Measurements from ENCODE around the gene POR. TPM values are rescaled to one million over a fixed set of nuclear protein-coding genes. Genes with fewer than 3 reads are reported as not detected.

The POR gene
- total RNA-seq (10 to 100 TPM; 40.3 to 66.5 TPM), polyA plus RNA-seq (ENCODE audit: insufficient read length in 2 of 2) (10 to 100 TPM; 77.8 to 86.7 TPM)
- long read RNA-seq, donor 1, transcript POR-218 (16 exons, 2,522 nt): major isoform, 10 of 31 reads
- long read RNA-seq, donor 1, partial matches to known transcripts: 20 of 31 reads
- long read RNA-seq, donor 1, other reads (novel, unspliced or antisense): 0 of 31 reads
- long read RNA-seq, donor 2, partial matches to known transcripts: 0 of 5 reads
- long read RNA-seq, donor 2, other reads (novel, unspliced or antisense): 0 of 5 reads
- long read RNA-seq, donor 3, partial matches to known transcripts: 0 of 2 reads
- long read RNA-seq, donor 3, other reads (novel, unspliced or antisense): 0 of 2 reads
- long read RNA-seq, donor 4, partial matches to known transcripts: 62 of 88 reads
- long read RNA-seq, donor 4, other reads (novel, unspliced or antisense): 22 of 88 reads

- peak within 1 kb of the TSS; percentile 88 for H3K27ac ChIP-seq (ENCODE audit: low read depth, low read length)
- no peaks in the 10 kb centered on the region for H3K27me3 ChIP-seq (ENCODE audit: control insufficient read depth, insufficient read depth, low read length)
- H3K9me3 ChIP-seq (ENCODE audit: control insufficient read depth, insufficient read depth, low read length): no peaks in the 10 kb centered on the region
- peak within 1 kb of the TSS; percentile 97 for H3K4me3 ChIP-seq (ENCODE audit: low read depth, low read length)
- peaks cover 3% of the 10 kb centered on the region for H3K36me3 ChIP-seq (ENCODE audit: control insufficient read depth, insufficient read depth, low read length)
- H3K4me1 ChIP-seq (ENCODE audit: control insufficient read depth, insufficient read depth, low read length): peaks cover 17% of the 10 kb centered on the region
- DNase-seq (ENCODE audit: low read depth in 4 of 6, low spot score in 6 of 6): peak; percentile 88 to 98 (median 93)
- WGBS (ENCODE audit: insufficient coverage): under 1% methylated on average over 82 of the region's 82 CpGs
Observed at GRCh38 chr7:75914655-75915415, at the start of gene POR. TSS of gene POR (plus strand) at chr7:75915155. CDS start at chr7:75954002, 38,847 bp downstream.

DNA sequence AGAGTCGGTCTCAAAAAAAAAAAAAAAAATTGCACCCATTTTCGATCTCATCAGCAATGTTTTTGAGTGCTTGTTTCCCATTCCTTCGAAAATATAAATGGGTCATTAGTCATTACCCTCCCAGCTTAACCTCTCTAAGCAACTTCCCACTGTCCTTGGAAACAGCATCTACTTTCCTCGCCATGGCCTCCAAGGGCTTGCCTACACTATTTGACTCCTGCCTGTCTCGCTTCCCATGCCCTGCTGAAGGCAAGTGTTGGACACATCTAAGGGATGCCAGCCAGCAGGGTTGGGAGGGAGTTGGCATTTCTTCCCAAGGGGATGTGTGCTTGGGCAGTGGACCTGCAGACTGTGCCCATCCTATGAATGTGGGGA, 48.9 kb upstream of the POR start:
- Histone ChIP-seq H3K4me1 (ENCODE audit: control insufficient read depth, insufficient read depth, low read length) (peaks cover 9% of the 10 kb centered on the region), H3K4me3 (ENCODE audit: low read depth, low read length) (no peak overlapping the region), H3K27ac (ENCODE audit: low read depth, low read length) (no peak overlapping the region), H3K27me3 (ENCODE audit: control insufficient read depth, insufficient read depth, low read length) (no peaks in the 10 kb centered on the region), H3K9me3 (ENCODE audit: control insufficient read depth, insufficient read depth, low read length) (no peaks in the 10 kb centered on the region), H3K36me3 (ENCODE audit: control insufficient read depth, insufficient read depth, low read length) (no peaks in the 10 kb centered on the region)
- WGBS (ENCODE audit: insufficient coverage): 60% methylated on average over 3 of the region's 5 CpGs
- peak in 1 of 6 donors; percentile 58 for DNase-seq (ENCODE audit: low read depth in 4 of 6, low spot score in 6 of 6)

DNA sequence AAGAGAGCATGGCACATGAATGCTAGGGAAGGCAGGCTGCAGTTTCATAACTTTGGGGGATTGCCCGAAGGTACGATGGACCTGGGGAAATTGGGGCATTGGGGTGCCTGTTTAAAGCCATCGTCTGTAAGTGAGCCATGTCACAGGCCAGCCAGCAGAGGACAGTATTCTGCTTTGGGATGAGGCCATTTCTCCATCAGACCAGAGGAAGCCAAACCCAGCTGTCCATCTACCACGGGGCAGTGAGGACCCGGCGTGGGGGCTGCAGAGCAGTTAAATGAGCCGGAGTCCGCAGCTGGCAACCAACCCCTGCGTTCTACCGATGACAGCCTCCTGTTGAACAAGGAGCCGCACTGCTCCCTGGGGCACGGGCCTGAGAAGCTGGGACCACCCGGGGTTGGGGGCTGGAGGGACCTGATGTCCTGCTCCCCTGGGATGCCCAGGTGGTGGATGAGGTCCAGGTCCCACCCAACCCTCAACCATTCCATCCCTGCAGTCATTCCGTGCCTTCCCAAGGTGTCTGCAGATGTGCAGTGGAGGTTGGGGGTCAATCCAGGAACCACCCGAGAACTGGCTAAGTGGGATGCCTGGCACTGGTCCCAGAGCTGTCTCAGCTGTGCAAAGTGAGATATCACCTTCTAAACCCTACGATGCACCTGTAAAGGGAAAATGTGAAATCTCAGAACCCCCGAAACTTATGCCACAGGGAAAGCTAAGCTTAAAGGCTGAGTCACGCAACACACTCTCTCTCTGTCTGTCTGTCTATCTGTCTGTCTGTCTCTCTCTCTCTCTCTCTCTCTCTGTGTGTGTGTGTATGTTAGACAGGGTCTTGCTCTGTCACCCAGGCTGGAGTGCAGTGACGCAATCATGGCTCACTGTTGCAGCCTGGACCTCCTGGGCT, 48.2 kb upstream of the POR start:
- Histone ChIP-seq H3K9me3 (ENCODE audit: control insufficient read depth, insufficient read depth, low read length) (no peaks in the 10 kb centered on the region), H3K27me3 (ENCODE audit: control insufficient read depth, insufficient read depth, low read length) (no peaks in the 10 kb centered on the region), H3K36me3 (ENCODE audit: control insufficient read depth, insufficient read depth, low read length) (no peaks in the 10 kb centered on the region), H3K4me3 (ENCODE audit: low read depth, low read length) (no peak overlapping the region), H3K4me1 (ENCODE audit: control insufficient read depth, insufficient read depth, low read length) (peaks cover 9% of the 10 kb centered on the region), H3K27ac (ENCODE audit: low read depth, low read length) (no peak overlapping the region)
- WGBS (ENCODE audit: insufficient coverage): 22% methylated on average over 15 of the region's 19 CpGs
- peak in 3 of 6 donors; percentile 19 to 74 (median 74) for DNase-seq (ENCODE audit: low read depth in 4 of 6, low spot score in 6 of 6)

DNA sequence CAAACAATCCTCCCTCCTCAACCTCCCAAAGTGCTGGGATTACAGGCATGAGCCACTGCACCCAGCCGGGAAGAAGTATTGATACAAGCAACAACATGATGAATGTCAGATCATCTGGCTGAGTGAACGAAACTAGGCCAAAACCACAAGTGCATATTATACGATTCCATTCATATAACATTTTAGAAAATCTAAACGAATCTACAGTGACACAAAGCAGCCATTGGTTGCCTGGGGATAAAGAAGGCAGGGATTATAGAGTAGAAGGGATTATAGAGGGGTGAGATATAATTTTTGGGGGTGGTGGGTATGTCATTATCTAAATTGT, 47.6 kb upstream of the POR start:
- no peaks in the 10 kb centered on the region for H3K9me3 ChIP-seq (ENCODE audit: control insufficient read depth, insufficient read depth, low read length)
- peaks cover 9% of the 10 kb centered on the region for H3K4me1 ChIP-seq (ENCODE audit: control insufficient read depth, insufficient read depth, low read length)
- no peak for DNase-seq (ENCODE audit: low read depth in 4 of 6, low spot score in 6 of 6)
- WGBS (ENCODE audit: insufficient coverage): no CpG with 5 or more reads among the region's 4 CpGs
- no peaks in the 10 kb centered on the region for H3K36me3 ChIP-seq (ENCODE audit: control insufficient read depth, insufficient read depth, low read length)
- no peak overlapping the region for H3K27ac ChIP-seq (ENCODE audit: low read depth, low read length)
- H3K4me3 ChIP-seq (ENCODE audit: low read depth, low read length): no peak overlapping the region
- H3K27me3 ChIP-seq (ENCODE audit: control insufficient read depth, insufficient read depth, low read length): no peaks in the 10 kb centered on the region

- no peak overlapping the region for H3K27ac ChIP-seq (ENCODE audit: low read depth, low read length)
- DNase-seq (ENCODE audit: low read depth in 4 of 6, low spot score in 6 of 6): no peak
- no peaks in the 10 kb centered on the region for H3K9me3 ChIP-seq (ENCODE audit: control insufficient read depth, insufficient read depth, low read length)
- H3K27me3 ChIP-seq (ENCODE audit: control insufficient read depth, insufficient read depth, low read length): no peaks in the 10 kb centered on the region
- H3K4me1 ChIP-seq (ENCODE audit: control insufficient read depth, insufficient read depth, low read length): peaks cover 9% of the 10 kb centered on the region
- WGBS (ENCODE audit: insufficient coverage): no CpG with 5 or more reads among the region's 2 CpGs
- no peaks in the 10 kb centered on the region for H3K36me3 ChIP-seq (ENCODE audit: control insufficient read depth, insufficient read depth, low read length)
- no peak overlapping the region for H3K4me3 ChIP-seq (ENCODE audit: low read depth, low read length)
Observed at GRCh38 chr7:75868153-75868552, 46.8 kb upstream of the POR start.

DNA sequence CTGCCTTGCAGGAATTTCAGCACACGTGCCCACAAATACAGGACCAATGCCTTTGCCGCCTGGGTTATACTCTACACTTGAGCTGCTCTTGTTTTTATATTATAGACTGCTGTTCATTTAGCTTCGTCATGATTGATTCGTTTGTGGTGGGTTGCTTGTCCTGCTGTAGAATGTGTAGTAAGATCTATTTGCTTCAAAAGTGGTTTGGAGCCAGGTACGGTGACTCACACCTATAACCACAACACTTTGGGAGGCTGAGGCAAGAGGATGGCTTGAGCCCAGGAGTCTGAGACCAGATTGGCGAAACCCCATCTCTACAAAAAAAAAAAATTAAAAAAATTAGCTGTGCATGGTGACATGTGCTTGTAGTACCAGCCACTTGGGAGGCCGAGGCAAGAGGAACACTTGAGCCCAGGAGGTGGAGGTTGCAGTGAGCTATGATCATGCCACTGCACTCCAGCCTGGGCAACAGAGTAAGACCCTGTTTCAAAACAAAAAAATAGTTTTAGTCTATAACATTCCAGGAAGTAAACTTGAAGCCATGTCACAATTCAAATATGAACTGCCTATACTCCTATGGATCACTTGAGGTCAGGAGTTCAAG, 45.1 kb upstream of the POR start:
- Histone ChIP-seq H3K9me3 (ENCODE audit: control insufficient read depth, insufficient read depth, low read length) (no peaks in the 10 kb centered on the region), H3K4me3 (ENCODE audit: low read depth, low read length) (no peak overlapping the region), H3K27me3 (ENCODE audit: control insufficient read depth, insufficient read depth, low read length) (no peaks in the 10 kb centered on the region), H3K36me3 (ENCODE audit: control insufficient read depth, insufficient read depth, low read length) (no peaks in the 10 kb centered on the region), H3K27ac (ENCODE audit: low read depth, low read length) (no peak overlapping the region), H3K4me1 (ENCODE audit: control insufficient read depth, insufficient read depth, low read length) (peaks cover 9% of the 10 kb centered on the region)
- no peak for DNase-seq (ENCODE audit: low read depth in 4 of 6, low spot score in 6 of 6)
- 92% methylated on average over 2 of the region's 7 CpGs for WGBS (ENCODE audit: insufficient coverage)

DNA sequence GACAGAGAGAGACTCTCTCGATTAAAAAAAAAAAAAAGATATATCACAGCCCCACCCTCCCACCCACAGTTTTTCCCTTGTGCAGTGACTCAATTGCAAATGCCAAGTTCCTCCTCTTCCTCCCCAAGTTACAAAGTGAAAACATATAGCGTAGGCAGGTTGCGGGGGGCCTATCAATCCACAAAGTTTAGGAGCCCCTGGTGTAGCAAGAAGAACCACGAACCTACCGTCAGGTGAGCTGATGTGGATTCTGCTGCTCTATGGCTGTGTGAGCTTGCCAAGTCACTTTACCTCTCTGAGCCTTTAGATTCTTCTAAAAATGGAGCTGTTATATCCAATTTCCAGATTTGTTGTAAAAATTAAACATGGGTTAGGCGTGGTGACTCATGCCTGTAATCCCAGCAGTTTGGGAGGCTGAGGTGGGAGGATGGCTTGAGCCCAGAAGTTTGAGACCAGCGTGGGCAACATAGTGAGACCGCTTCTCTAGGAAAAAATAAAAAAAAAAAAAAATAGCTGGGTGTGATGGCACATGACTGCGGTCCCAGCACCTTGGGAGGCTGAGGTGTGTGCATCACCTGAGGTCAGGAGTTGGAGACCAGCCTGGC, 44.3 kb upstream of the POR start:
- H3K4me3 ChIP-seq (ENCODE audit: low read depth, low read length): no peak overlapping the region
- H3K27me3 ChIP-seq (ENCODE audit: control insufficient read depth, insufficient read depth, low read length): no peaks in the 10 kb centered on the region
- 100% methylated on average over 6 of the region's 9 CpGs for WGBS (ENCODE audit: insufficient coverage)
- H3K4me1 ChIP-seq (ENCODE audit: control insufficient read depth, insufficient read depth, low read length): peaks cover 9% of the 10 kb centered on the region
- H3K9me3 ChIP-seq (ENCODE audit: control insufficient read depth, insufficient read depth, low read length): no peaks in the 10 kb centered on the region
- no peak for DNase-seq (ENCODE audit: low read depth in 4 of 6, low spot score in 6 of 6)
- H3K36me3 ChIP-seq (ENCODE audit: control insufficient read depth, insufficient read depth, low read length): no peaks in the 10 kb centered on the region
- no peak overlapping the region for H3K27ac ChIP-seq (ENCODE audit: low read depth, low read length)

DNA sequence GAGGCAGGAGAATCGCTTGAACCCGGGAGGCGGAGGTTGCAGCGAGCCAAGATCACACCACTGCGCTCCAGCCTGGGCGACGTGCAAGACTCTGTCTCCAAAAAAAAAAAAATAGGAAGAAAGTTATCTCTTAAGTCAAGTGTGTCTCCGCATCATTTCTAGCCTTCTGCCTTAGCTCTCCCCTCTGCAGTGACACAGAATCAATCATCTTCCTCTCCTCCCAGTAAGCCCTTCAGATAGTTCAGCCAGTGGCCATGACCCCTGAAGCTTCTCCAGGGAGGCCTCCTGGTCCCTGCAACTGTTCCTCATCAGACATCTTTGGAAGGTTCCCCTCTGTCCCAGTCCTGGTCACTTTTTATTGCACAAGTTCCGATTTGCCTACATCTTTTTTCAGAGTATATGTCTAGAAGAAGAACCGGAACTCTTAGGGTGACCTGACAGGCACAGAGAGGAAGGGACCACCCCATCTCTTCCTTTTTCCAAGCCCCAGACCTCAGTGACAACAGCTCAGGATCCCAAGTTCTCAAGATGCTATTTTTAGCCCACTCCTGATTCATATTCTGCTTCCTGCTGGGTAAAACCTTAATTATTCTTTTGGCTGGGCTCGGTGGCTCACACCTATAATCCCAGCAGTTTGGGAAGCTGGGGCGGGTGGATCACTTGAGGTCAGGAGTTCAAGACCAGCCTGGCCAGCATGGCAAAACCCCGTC, 42.7 kb upstream of the POR start:
- DNase-seq (ENCODE audit: low read depth in 4 of 6, low spot score in 6 of 6): no peak
- 71% methylated on average over 6 of the region's 13 CpGs for WGBS (ENCODE audit: insufficient coverage)
- H3K4me1 ChIP-seq (ENCODE audit: control insufficient read depth, insufficient read depth, low read length): no peaks in the 10 kb centered on the region
- H3K27ac ChIP-seq (ENCODE audit: low read depth, low read length): no peak overlapping the region
- H3K4me3 ChIP-seq (ENCODE audit: low read depth, low read length): no peak overlapping the region
- H3K27me3 ChIP-seq (ENCODE audit: control insufficient read depth, insufficient read depth, low read length): no peaks in the 10 kb centered on the region
- H3K36me3 ChIP-seq (ENCODE audit: control insufficient read depth, insufficient read depth, low read length): no peaks in the 10 kb centered on the region
- no peaks in the 10 kb centered on the region for H3K9me3 ChIP-seq (ENCODE audit: control insufficient read depth, insufficient read depth, low read length)
